ENCODE measurements around the gene THNSL1.

DNA sequence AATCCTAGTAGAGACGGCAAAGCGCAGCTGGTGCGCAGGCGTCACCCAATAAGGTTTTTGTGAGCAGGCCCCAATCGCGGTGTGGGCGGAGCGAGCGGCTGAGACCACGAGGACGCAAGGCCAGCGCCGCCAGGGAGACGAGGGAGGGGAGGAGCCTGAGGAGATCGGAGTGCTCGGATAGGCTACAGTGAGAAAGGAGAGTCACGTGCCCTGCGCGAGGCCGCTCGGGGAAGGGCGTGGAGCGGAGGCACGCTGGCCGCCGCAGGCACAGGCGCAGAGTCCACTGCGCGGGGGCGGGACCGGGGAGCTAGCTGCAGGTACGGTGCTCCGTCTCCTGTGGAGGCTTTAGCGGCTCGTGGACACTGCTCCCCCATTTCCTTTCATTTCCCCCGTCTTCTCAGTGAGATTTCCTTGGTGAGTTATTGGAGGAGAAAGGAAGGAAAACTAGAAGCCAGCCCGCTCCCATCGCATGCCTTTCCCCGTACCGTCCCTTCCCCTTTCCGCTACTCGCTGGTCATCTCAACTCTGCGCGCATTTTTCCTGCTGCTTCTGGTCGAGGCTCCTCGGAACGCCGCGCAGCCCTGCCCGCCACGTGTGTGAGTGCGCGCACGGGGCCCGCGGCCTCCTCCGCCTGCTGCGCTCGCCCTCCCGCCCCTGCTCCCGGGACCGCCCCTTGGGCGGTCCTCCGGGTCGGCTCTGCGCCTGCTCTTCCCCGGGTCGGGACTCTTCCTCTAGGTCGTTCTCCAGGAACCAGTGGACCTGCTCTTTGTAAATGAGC lies at the start of gene THNSL1:
- TF ChIP-seq GATA2 (IDR thresholded peaks at IDR 0.05; ENCODE audit: low read depth, low read length) = no peak
- TF ChIP-seq GATA3 (IDR thresholded peaks at IDR 0.05; ENCODE audit: low read depth, low read length) = no peak
